ENCODE data around the gene RGS7. TPM values are rescaled to one million over a fixed set of nuclear protein-coding genes. Genes with fewer than 3 reads are reported as not detected.

RGS7 gene
- total and polyA plus RNA-seq, 2 of the 8 experiments (the other 6 are each of a cell fraction or from before 2014, with no cell fraction given), result 1.6 to 3.0 TPM

- TF ChIP-seq, protein P1, sequence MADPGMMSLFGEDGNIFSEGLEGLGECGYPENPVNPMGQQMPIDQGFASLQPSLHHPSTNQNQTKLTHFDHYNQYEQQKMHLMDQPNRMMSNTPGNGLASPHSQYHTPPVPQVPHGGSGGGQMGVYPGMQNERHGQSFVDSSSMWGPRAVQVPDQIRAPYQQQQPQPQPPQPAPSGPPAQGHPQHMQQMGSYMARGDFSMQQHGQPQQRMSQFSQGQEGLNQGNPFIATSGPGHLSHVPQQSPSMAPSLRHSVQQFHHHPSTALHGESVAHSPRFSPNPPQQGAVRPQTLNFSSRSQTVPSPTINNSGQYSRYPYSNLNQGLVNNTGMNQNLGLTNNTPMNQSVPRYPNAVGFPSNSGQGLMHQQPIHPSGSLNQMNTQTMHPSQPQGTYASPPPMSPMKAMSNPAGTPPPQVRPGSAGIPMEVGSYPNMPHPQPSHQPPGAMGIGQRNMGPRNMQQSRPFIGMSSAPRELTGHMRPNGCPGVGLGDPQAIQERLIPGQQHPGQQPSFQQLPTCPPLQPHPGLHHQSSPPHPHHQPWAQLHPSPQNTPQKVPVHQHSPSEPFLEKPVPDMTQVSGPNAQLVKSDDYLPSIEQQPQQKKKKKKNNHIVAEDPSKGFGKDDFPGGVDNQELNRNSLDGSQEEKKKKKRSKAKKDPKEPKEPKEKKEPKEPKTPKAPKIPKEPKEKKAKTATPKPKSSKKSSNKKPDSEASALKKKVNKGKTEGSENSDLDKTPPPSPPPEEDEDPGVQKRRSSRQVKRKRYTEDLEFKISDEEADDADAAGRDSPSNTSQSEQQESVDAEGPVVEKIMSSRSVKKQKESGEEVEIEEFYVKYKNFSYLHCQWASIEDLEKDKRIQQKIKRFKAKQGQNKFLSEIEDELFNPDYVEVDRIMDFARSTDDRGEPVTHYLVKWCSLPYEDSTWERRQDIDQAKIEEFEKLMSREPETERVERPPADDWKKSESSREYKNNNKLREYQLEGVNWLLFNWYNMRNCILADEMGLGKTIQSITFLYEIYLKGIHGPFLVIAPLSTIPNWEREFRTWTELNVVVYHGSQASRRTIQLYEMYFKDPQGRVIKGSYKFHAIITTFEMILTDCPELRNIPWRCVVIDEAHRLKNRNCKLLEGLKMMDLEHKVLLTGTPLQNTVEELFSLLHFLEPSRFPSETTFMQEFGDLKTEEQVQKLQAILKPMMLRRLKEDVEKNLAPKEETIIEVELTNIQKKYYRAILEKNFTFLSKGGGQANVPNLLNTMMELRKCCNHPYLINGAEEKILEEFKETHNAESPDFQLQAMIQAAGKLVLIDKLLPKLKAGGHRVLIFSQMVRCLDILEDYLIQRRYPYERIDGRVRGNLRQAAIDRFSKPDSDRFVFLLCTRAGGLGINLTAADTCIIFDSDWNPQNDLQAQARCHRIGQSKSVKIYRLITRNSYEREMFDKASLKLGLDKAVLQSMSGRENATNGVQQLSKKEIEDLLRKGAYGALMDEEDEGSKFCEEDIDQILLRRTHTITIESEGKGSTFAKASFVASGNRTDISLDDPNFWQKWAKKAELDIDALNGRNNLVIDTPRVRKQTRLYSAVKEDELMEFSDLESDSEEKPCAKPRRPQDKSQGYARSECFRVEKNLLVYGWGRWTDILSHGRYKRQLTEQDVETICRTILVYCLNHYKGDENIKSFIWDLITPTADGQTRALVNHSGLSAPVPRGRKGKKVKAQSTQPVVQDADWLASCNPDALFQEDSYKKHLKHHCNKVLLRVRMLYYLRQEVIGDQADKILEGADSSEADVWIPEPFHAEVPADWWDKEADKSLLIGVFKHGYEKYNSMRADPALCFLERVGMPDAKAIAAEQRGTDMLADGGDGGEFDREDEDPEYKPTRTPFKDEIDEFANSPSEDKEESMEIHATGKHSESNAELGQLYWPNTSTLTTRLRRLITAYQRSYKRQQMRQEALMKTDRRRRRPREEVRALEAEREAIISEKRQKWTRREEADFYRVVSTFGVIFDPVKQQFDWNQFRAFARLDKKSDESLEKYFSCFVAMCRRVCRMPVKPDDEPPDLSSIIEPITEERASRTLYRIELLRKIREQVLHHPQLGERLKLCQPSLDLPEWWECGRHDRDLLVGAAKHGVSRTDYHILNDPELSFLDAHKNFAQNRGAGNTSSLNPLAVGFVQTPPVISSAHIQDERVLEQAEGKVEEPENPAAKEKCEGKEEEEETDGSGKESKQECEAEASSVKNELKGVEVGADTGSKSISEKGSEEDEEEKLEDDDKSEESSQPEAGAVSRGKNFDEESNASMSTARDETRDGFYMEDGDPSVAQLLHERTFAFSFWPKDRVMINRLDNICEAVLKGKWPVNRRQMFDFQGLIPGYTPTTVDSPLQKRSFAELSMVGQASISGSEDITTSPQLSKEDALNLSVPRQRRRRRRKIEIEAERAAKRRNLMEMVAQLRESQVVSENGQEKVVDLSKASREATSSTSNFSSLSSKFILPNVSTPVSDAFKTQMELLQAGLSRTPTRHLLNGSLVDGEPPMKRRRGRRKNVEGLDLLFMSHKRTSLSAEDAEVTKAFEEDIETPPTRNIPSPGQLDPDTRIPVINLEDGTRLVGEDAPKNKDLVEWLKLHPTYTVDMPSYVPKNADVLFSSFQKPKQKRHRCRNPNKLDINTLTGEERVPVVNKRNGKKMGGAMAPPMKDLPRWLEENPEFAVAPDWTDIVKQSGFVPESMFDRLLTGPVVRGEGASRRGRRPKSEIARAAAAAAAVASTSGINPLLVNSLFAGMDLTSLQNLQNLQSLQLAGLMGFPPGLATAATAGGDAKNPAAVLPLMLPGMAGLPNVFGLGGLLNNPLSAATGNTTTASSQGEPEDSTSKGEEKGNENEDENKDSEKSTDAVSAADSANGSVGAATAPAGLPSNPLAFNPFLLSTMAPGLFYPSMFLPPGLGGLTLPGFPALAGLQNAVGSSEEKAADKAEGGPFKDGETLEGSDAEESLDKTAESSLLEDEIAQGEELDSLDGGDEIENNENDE (IDR thresholded peaks at IDR 0.05; ENCODE audit: insufficient replicate concordance, low read length), result no peak
- TF ChIP-seq RAD21 (IDR thresholded peaks at IDR 0.05 in 1 of 2, conservative IDR thresholded peaks at IDR 0.05 in 1 of 2; ENCODE audit: low read depth in 2 of 2, low read length in 2 of 2), result no peak
- TF ChIP-seq, protein P2, sequence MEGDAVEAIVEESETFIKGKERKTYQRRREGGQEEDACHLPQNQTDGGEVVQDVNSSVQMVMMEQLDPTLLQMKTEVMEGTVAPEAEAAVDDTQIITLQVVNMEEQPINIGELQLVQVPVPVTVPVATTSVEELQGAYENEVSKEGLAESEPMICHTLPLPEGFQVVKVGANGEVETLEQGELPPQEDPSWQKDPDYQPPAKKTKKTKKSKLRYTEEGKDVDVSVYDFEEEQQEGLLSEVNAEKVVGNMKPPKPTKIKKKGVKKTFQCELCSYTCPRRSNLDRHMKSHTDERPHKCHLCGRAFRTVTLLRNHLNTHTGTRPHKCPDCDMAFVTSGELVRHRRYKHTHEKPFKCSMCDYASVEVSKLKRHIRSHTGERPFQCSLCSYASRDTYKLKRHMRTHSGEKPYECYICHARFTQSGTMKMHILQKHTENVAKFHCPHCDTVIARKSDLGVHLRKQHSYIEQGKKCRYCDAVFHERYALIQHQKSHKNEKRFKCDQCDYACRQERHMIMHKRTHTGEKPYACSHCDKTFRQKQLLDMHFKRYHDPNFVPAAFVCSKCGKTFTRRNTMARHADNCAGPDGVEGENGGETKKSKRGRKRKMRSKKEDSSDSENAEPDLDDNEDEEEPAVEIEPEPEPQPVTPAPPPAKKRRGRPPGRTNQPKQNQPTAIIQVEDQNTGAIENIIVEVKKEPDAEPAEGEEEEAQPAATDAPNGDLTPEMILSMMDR (IDR thresholded peaks at IDR 0.05; ENCODE audit: control extremely low read depth in 1 of 3, insufficient read depth in 1 of 3, low read depth in 1 of 3, low read length in 3 of 3), result no peak
- no peak for TF ChIP-seq POLR2AphosphoS5 (IDR thresholded peaks at IDR 0.05; ENCODE audit: low read depth, low read length)
- TF ChIP-seq POU5F1 (IDR thresholded peaks at IDR 0.05; ENCODE audit: low read depth, low read length), result no peak
Observed at GRCh38 chr1:241156231-241156965, 200.6 kb downstream of the RGS7 start (continued).
